Ammon's horn (tissue), 1 donor: ENCODE results near the gene MRPL36.
"Not testable (repeated sequence)": the region's sequence is repeated elsewhere in the genome, so short reads cannot be mapped to it uniquely, and the experiment has no call there.

ENCODE experiments used
- DNase-seq: peaks from one replicate; pipeline ENCODE4 v3.0.0-alpha.2; 2016; ENCODE audit warnings: low spot score

Gene MRPL36

DNA sequence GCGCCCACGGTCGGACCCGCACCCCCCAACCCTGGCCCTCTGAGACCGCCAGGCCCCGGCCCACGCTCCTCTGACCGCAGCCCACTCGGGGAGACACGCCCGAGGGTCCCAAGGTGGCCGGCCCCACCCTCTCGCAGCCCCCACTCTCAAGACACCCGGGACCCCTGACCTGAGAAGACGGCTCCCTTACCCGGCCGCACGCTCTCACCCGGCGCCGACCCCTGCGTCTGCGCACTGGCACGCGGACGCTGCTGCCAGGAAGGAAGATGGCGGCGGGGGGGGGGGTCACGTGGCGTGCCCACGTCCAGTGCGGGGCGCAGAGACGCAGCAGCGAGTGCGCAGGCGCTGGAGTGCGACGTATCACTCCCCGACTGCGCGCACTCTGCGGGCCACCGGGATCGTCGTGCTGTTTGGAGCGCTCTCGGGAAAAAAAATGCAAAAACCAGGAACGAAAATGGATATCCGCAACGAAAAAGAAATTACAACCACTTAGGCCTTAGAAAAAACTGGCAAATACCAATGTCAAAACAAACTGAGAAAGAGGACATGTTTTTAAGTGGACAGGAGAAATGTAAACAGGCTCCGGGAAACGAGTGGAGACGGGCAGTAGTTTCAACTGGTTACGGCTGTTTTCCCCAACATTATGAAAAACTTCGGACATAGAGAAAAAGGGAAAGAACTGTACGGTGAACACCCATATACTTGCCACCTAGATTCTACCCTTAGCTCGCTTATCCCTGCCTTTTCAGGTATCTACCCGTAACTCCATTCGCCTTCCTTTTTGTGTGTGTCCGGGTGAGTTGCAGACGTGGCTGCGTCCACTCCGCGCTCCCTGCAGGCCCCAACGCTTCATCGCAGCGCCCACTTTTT, at the start of gene MRPL36:
MRPL36 (minus strand) TSS at position 236 of the 870 bp plus-strand sequence. CDS start 902 bp downstream, outside the sequence.
- DNase-seq, result peak; percentile 92

DNA sequence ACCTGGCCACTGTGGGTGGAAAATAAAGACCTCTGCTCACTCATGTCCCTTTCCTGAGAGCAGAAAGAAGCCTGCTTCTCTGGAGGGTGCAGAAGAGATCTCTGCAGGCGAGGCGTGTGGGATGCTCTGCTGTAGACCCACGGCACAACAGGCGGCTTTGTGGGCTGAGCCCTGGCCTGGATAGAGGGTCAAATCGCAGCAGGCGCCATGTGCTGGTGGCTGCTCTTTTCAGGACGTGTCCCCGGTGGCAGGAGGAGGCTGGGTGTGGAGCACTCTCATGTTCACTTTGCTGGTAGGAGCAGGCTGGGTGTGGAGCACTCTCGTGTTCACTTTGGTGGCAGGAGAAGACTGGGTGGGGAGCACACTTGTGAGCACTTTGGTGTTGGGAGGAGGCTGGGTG, 48.0 kb upstream of the MRPL36 start:
- no peak for DNase-seq

DNA sequence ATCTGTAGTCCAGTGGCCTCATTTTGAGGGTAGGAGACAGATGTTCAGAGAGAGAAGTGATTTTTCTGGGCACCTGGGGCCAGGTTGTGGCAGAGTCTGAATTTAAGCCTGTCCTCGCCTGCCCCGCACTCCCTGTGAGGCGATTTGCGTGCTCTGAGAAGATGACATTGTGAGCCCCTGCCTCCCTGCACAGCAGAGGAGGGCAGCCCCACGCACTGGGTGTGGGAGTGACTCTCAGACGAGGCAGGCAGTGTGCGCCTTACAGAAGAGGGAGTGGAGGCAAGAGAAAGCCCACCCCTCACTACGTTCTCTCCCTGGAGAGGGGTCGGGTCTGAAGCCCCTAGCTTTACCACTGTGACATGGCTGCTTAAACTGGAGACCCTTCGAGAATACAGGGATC, 47.4 kb upstream of the MRPL36 start:
- no peak for DNase-seq

DNA sequence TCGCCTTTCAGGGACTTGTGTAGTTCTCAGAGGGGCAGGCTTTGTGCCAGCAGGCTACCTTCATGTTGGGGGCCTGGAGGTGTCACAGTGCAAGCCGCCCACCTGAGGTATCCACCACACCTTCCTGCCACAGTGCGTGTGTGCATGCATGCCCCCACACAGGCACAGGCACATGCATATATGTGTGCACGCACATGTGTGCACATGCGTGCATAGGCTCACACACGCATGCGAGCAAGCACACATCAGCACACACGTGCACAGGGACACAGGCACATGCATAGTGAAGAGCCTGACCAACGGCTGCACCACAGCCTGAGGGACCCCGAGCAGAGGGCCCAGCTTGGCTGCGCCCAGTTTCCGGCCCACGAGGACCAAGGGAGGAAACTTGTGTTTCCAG, 46.9 kb upstream of the MRPL36 start:
- DNase-seq, result no peak

DNA sequence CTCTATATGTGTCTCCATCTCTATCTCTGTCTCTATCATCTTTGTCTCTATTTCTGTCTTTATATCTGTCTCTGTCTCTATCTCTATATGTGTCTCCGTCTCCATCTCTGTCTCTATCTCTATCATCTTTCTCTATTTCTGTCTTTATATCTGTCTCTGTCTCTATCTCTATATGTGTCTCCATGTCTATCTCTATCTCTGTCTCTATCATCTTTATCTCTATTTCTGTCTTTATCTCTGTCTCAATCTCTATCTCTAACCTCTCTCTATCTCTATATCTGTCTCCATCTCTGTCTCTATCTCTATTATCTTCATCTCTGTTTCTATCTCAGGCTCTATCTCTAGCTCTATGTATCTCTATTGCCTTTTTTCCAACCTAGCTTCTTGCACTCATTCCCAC, 46.1 kb upstream of the MRPL36 start:
- DNase-seq, result no peak

DNA sequence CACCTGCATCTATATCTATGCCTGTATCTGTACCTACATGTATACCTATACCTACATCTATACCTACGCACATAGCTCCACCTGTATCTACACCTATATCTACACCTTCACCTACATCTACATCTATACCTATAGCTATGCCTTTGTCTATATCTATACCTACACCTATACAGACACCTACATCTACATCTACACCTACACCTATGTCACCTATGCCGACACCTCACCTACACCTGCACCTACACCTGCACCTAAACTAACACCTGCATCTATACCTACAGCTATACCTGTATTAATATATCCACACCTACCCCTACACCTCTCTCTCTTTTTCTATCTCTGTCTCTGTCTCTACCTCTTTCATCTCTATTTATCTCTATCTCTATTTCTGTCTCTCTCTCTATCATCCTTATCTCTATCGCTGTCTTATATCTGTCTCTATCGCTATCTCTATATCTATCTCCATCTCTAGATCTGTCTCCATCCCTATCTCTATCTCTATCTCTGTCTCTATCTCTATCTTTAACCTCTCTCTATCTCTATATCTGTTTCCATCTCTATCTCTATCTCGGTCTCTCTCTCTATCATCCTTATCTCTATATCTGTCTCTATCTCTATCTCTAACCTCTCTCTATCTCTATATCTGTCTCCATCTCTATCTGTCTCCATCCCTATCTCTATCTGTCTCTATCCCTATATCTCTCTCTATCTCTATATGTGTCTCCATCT, 45.2 kb upstream of the MRPL36 start:
- DNase-seq, result no peak

DNA sequence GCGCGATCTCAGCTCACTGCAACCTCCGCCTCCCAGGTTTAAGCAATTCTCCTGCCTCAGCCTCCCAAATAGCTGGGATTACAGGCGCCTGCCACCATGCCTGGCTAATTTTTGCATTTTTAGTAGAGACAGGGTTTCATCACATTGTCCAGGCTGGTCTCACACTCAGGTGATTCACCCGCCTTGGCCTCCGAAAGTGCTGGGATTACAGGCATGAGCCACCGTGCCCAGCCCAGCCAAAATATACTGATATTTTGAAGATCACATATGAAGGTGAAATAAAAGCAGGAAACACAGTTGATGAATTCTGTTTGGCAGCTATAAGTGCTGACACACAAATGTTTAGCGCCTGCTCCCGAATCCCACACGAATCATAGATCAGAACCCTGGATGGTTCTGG, 44.1 kb upstream of the MRPL36 start:
- DNase-seq, result not testable (repeated sequence)

DNA sequence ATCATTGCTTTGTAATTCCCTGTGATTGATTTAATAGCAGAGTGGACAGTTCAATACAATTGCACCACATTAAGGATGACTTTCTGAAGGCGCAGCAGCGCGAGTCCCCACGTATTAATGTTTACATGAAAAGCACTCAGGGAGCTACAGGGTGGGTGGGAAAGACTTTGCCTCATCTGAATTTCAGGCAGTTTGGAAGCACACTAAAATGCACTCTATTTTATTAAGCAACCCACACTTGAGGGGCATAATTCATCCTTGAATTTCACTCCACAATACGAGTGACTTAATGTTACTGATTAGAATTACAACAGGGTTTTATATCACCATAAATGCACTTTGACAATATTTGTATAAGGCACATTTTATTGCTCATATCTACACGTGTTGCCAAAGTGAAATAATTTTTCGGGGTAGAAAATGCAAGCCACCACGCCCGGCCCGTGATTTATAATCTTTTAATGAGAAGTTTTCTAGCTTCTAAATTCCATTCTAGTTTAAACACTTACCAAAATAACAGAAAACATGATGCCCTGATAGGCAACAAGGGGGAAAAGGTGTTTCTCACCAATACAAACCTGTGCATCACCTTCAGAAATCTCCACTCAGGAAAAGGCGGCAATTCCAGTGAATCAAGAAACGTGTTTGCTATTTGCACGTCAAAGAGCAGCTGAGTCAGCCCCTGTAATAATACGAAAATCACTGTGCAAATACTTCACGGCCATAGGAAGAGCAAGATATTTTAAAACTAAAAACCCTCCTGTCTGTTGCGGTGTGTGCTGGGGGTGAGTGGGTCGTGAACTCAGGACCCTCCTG, 42.6 kb upstream of the MRPL36 start:
- no peak for DNase-seq

DNA sequence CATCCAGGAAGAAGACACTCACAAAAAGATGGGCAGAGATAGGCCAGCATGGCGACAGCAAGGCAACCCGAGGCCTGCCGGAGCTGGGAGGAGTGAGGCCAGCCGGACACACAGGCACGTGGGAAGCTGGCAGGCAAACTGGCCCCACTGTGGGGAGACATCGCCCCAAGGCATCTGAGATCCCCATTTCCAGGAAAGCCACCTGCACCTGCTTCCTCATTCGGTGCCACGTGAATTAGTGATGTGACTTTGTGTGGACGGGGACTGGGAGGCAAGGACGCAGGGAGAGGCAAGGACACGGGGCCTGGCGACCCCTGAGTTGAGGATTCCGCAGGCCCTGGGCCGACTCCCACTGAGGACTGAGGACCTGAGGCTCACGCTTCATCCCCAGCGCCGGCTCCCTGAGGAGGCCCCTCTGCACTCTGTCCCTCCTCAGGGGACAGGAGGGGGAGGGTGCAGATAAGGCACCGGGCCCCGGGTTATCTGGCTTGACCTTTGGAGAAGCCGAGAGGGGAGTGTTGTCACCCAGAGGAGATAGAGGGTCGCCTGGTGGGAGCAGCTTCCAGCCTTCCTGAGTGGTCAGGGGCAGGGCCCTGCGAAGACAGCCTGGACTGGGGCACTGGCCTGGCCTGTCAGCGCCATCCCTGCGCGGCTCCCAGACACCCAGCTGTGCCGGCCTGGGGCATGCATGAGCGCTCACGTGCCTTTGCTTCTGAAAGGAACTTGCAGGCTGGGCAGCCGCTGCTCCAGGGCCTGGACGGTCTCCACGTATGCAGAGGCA, 41.3 kb upstream of the MRPL36 start:
- no peak for DNase-seq

DNA sequence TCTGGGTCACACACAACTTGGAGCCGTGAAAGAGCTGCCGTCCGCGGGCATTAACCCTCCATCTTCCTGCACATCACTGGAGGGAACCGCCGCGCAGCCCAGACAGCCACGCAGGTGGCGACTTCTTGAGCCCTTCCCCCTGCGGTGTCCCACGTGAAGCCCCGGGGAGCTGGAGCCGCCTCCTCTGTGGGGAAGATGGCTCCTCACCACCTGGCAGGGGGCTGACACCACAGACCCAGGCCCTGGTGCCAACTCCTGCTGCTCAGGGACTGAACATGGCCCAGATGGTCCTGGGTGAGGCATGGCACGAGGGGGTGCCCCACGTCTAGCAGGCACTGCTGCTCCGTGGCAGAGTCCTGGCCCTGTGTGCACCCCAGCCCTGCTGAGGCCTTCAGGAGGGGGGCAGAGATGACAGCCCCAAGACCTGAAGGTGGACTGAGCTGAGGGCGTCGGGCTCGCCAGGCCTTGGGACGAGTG, 40.5 kb upstream of the MRPL36 start:
- no peak for DNase-seq

DNA sequence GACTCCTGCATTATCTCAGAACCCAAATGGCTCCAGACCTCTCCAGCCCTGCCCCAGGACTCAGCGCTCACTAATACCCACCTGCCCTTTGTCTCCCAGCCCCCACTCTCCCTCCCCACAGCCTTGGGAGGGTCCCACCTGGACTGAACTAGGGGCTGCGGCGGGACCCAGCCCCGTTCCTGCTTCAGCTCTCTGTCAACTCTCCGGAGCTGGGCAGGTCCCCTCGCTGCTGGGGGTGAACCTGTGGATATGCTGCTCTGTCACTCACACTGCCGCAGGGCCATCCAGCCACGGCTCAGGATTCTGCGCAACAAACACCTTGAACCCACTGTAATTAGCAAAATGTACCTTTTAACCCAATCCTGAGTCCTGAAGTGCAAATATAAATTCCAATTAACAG, 38.4 kb upstream of the MRPL36 start:
- DNase-seq, result no peak

DNA sequence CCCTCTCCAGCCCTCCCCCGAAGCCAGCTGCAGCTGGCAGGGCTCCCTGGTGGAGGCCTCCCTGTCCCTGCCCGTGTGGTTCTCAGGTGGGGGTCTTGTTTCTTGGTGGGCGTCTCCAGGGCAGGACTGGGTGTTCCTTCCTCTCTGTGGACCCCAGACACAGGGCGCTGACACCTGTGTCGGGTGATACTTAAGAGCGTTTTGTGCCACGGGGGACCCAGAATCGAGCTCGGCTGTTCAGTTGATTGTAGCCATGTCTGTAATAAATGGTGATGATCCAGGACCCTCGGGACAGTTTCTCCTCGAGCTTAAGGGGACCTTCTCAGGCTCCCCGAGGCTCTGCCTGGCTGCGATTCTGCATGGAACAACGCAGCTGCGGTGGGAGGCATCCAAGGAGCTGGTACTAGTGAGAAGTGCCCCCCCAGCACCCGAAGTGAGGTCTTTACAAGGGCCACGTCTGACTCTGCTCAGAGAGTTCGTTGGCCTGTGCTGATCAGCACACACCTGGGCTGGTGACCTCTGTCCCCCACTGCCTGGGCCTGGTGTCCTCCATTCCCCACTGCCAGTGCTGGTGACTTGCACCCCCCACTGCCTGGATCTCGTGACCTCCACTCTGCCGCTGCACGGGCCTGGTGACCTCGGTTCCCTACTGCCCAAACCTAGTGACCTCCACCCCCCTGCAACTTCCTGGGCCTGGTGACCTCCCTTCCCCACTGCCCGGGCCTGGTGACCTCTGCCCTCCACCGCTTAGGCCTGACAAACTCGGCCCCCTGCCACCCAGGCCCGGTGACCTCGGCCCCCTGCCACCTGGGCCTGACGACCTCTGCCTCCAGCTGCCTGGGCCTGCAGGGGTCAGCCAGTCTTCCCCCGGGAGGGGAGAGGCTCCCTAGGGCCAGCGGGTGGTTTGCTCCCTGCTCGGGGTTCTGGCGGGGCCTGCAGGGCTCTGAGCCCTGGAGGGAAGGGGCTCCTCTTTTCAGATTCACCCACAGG, 37.5 kb upstream of the MRPL36 start:
- DNase-seq, result no peak

DNA sequence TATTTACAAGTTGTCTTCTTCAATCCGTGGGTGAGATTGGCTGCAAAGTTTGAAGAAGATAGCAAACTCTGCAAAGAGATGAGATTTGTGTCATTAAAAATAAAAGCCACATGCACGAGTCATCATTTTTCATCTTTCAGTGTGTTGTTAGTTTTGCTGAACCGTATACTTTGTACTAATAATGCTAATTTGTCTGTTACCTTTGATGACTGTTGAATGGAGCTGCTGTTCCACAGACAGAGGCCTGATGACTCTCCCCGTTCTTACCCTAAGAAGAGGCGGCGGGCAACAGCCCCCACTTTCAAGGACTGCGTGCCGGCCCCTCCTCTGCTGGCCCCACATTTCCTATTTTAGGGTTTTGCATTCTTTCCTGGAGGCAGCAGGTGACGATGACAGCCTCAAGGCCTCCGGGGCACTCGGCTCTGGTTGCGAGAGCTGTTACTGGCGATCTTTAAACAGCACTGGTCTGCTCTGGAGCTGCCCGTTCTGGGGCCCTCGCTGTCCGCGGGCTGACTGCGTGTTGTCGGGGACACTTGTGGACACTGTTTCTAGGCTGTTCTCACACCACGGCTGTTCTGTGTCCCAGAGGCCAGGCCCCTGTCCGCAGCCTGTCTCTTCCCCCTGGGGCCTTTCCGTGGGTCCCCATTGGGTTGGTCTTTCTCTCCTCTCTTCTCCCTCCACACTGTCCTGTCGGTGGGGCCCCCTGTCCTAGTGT, 36.7 kb upstream of the MRPL36 start:
- no peak for DNase-seq

DNA sequence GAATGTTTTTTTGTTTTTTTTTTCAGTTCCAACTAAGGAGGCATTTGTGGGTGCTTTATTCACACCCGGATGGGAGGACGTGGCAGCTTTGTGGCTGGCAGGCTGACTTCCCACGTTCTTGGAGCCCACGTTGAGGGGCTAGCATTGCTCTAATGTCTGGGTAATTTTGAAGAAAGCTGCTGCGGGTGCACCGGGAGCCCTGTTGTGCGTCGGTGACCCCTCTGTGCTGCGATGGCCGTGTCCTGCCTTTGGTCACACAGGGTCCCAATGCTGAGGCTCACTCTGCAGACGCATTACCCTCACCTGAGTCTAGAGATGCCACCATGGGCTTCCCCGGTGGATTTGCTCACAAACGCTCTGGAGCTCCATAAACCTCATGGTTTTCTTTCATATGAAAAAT, 35.8 kb upstream of the MRPL36 start:
- DNase-seq, result no peak

DNA sequence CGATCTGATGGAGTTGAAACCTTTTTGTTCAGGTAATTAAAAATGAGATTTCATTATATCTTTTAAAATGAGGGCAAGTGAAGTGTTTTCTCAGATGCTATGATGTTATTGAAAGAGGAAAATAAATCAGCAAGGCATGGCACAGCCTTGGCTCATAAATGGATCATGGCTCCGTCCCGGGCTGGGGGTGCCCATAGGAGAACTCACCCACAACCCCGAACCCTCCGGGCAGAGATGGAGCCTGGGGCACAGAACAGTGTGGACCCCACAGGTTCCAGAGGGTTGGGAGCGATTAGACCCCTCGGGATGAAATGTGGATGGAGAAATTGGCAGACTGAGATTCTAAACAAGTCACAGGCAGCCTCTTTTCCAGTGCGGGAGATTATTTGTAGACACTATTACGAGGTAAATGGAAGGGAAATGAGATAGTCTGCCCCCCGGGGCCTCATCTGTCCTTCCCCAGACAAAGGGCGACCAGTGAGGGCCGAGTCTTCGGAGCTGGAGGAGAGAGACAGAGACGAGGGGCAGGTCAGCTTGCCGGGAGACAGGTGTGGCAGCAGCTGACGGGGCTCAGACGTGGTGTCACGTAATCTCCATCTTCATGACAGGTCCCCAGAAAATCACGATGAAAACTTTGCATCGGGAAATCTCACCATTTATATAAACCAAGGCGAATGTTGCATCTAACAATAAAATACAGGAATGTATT, 35.2 kb upstream of the MRPL36 start:
- DNase-seq, result no peak

DNA sequence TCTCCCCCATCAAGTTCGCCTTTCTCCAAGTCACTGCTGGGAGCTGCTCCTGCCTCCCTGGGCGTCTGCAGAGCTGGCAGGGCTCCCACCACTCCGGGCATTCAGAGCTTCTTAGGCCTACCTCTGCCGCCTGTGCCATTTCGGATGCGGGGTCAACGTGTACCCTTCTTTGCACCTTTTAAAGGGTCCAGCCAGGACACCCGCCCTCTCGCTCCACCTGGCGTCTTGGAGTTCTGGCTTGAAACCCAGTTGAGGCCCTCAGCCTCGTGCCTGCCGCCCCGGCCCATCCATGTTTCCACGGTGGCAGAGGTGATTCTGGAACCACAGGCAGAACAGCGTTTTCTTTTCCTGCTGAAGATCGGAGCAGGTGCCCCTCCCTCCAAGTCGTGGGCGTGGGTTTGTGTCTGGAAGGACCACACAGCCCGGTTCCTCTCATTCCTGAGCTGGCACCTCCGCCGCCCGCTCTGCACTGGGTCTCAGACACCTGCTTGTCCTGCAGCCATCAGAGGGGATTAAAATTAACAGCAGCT, 34.5 kb upstream of the MRPL36 start:
- no peak for DNase-seq

DNA sequence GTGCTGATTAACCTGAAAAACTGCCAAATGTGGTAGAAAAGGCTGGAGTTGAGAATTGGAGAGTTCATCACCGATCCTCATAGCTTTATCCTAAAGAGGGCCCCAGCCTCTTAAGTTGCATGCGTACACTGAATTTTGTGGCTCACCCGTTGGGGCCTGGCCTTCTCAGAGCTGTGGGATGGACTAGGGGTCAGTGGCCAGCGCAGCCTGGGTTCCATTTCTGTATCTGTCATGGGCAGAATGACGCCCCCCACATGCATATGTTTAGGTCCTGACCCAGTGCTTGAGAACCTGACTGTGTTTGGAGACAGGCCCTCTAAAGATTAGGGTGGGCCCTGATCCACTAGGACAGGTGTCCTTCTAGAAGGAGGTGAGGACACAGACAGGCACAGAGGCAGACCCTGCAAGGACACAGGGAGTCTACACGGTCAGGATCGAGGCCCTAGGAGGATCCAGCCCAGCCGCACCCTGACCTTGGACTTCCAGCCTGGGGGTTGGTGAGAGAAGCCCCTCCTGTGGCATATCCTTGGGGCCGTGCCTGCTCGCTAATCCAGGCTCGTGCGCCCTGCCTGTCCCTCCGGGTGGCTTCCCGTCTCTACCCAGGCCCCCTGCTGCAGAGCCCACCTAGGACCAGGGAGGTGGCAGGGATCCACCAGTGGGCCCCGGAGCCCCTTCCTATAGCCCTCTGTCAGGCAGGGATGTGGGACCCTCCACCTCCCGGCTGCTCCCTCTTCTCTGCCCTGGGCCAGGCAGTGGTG, 33.8 kb upstream of the MRPL36 start:
- no peak for DNase-seq
